ENCODE measurements around the gene EMILIN1.
"Not testable (repeated sequence)": the region's sequence is repeated elsewhere in the genome, so short reads cannot be mapped to it uniquely, and the experiment has no call there.

EMILIN1 gene

DNA sequence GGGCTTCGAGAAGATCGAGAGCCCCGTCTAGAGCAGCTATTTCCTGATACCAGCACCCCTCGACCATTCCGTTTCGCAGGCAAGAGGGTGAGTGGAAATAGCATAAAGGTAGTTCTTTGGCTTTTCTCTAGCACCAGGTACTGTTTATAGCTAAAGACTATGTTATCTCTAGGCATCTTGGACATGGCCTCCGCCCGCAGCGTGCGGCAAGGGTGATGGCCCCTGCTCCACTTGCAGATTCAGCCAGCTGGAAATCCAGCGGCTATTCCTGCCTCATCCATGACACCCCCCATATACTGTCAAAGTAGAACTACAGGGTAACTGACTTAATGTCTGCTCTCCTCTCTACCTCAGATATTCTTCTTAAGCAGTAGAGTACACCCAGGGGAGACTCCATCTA is 23.7 kb upstream of the EMILIN1 start:
- DNase-seq: no peak

DNA sequence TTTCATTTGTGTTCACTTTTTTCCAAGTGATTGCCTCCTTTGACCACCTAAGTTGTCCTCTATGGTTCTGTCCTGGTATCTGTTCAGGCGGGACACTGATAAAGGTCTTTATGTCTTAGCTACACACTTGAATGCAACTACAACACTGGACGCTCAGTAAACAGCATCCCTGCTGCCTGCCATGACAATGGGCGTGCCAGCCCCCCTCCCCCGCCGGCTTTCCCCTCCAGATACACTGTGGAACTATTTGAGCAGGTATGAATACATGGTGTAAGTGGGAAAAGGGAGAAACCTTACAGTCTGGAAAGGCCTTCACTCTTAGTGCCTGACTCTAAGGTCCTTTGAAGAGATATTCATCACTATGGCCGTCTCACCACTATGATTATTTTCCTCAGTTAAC is 21.2 kb upstream of the EMILIN1 start:
- no peak for DNase-seq

DNA sequence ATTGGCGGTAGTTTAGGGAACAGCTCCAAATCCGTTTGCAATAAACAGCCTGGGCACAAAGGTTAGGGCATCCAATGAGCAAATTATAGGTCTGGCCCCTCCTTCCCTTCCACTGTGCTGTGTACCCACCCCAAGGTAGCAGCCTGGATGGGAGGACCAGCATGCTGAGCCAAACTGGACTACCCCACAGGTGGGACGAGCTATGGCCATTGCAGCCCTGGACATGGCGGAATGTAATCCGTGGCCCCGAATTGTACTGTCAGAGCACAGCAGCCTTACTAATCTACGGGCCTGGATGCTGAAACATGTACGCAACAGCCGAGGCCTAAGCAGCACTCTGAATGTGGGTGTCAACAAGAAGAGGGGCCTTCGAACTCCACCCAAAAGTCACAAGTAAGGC is 20.2 kb upstream of the EMILIN1 start:
- DNase-seq: no peak

DNA sequence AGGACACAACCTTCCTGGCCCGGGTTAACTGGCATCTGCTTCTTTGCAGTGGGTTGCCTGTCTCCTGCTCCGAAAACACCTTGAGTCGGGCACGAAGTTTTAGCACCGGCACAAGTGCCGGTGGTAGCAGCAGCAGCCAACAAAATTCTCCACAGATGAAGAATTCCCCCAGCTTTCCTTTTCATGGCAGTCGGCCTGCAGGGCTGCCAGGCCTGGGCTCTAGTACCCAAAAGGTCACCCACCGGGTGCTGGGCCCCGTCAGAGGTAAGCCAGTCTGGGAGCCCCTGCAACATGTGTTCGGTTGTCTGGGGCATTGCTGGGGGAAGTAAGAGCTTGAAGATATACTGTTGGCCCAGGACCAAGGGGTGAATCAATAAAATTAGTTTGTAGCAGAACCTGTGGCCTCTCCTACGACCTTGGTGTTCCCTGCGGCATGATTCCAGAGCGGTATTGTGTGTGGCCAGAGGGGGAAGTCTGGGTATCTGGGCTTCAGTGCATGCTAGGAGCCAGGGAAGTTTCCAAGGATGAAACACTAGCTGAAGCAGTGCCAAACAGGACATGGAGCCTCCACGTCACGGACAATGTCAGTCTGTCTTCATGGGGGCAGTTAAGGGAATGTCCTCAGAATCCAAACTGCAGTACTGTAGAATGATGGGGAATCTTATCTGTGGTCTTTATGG is 19.1 kb upstream of the EMILIN1 start:
- DNase-seq: no peak

DNA sequence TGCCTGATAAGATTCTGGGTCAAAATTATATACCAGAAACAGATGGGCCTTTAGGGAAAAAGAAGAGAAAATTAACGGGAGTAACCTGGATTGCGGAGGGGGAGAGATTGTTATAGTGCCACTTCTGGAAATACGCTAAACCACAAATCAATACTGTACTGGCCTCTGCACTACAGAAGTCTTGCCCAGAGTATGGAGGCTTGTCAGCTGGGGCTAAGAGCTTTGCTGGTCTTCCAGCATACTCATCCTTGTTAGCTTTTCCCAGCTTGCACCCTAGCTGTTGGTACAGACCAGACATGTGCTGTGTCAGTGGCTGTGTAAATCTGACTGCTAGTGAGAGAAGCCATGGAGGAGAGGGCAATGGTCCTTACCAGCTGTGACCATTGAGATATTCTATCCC is 18.1 kb upstream of the EMILIN1 start:
- DNase-seq: no peak

DNA sequence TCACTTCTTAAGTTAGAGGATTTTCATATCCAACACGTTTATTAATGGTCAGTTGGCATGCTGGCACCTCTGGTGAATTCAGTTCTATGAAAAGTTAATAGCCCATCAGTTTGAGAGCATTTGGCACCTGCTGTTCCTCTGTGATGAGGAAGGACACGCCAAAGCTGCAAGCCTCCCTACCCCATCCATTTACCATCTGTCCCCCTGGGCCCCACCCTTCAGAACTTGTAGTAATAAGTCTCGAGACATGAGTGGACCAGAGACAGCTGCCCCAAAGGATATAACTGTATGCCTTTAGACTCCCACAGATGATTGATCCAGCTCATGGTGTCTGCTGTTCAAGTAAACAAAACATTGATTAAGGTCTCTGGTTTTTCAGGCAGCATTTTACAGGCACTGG is 13.3 kb upstream of the EMILIN1 start:
- DNase-seq: no peak

DNA sequence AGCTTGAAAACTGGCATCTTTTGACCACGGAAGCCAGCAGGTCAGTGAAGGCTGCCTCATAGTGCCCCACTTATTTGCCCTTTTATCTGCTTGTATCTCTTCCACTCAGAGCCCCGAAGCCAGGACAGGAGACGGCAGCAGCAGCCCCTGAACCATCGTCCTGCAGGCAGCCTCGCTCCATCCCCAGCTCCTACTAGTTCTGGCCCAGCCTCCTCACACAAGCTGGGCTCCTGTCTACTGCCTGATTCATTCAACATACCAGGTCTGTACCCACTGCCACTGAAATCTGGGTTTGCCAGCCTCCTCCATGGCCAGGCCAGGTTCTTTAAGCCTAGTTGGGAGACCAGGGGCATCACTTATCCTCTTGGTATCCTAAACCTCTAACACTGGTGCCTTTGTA is 11.0 kb upstream of the EMILIN1 start:
- DNase-seq: no peak

DNA sequence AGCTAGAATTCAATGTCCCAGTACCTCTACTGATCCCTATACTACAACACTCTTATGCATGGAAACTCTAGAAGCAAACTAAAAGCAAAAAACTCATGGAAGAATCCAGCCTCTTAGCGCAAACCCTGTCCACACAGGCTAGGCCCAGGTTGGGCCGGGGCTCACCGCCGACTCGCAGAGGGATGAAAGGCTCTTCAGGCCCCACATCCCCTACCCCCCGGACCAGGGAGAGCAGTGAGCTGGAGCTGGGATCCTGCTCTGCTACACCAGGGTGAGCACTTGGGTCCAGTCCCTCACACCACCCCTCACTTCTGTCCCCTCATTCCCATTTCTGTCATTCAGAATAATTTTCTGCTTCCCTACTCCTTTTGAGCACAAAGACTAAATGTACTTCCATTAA is 9.0 kb upstream of the EMILIN1 start:
- no peak for DNase-seq

DNA sequence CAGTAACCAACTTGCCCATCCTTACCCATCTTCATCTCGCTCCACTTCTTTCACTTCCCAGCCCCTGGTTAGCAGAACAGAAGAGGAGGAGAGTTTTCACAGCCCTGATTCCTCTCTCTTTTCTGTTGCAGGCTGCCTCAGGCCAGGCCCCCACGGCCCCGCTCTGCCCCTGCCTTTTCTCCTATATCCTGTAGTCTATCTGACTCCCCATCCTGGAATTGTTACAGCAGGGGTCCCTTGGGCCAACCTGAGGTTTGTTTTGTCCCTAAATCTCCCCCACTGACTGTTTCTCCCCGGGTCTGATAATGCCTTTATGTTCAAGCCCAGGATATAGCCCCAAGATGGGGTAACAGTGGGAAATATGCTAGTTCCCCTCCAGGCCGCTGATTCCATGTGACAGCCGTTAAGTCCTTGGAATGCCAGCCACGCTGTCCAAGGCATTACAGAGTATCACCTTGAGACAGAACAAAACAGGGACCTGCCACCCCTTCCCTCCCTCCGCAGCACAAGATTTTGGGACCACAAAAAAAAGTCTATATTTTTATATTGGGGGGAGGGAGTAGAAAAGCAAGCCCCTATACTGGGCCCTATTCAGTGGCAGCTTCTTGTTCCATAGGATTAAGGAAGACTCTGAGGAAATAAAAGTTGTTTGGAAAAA is 8.3 kb upstream of the EMILIN1 start:
- no peak for DNase-seq

DNA sequence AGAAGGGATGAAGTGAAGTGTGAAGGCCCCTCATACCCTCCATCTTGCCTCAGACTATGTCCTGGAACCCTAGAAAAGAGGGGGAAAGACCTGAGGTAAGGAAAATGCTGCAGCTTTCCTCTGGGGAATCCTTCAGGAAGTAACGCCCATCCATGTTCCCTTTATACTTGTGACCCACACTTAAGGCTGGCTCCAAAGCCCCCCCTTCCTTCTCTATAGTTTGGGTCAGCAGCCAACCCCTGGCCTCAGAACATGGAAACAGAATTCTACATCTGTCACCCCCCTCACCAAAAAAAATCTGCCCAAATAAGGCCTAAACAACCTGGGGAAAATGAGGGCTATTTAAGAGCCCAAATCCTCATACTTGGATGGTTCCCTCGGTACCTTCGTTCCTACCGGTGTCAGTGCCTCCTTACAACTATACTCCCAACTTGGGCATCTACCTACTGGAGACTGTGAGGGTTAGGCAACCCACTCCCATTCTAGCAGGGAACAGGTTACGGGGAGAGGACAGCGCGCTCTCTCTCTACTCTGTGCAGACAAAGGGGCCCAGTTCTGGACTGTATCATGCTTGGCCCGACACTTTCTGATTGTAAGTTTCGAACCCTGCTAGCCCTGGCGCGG is 7.7 kb upstream of the EMILIN1 start:
- no peak for DNase-seq

DNA sequence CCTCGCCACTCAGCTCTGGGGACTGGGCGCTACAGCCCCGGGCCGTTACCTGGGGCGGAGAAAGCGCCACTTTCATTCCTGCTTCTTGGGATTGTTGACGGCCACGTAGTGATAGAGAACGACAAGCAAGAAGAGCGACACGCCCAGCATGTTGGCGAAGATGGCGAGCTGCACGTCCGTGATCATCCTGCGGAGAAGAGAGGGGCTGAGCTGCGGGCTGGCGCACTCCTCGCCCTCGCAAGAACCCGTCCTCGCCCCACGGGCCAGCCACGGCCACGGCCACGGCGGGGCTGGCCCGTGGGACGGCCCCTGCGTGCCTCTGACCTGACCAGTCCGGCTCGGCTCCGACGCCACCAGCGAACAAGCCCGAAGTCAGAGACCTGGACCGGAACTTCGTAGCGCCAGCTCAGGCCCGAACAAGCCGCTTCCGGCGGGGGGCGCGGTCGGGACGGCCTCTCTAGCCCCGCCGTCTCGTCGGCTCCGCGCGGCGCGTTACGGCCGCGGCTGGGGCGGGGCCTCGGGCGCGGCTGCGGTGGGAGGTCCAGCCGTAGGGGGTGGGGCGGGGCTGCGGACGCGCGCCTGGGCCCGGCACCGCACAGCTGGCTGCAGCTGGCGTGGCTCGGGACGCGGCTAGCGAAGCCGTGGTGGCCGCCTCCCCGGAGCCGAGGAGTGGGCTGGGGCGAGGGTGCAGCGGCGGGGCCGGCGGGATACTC is 7.0 kb upstream of the EMILIN1 start, which contains the start of gene OST4:
Gene OST4 (minus strand): TSS at position 378 of the 713 bp plus-strand sequence.
- peak; percentile 92 for DNase-seq

DNA sequence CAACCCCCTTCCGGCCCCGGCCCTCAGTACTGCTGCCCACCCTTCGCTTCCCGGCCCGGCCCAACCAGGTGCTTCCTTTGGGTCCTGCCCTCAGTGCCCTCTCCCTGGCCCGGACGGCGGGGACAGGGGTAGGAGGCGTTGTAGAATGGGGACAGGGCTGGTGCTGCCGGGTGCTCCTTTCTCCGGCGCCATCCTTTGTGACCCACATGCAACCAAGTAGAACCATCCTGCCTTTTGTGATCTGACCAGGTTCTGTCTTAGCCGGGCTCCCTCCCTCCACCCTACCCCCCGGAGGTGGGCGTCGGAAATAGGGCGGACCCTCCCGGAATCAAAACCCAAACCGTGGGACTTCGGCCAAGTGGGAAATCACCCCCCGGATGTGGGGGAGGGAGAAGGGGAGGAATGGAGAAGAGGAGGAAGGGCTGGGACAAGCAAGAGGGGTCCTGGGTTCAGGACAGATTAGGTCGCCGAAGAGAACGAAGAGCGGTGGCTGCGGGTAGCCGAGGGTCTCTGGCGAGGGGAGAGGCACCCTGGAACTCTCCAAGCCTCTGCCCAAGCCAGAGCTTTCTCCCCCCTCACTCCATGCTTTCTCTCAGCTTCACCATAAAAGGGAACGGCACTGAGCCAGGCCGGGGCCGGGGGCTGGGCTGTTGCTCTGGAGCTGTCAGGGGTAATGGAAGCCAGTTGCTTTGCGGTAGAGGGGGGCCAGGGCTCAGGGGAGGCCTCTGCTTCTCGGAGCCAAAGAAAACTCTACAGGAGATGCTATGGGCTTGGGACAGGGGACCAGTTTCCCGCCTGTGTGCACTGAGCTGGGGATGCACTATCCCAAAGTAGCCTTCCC is 6.2 kb upstream of the EMILIN1 start:
- DNase-seq: peak; percentile 72

DNA sequence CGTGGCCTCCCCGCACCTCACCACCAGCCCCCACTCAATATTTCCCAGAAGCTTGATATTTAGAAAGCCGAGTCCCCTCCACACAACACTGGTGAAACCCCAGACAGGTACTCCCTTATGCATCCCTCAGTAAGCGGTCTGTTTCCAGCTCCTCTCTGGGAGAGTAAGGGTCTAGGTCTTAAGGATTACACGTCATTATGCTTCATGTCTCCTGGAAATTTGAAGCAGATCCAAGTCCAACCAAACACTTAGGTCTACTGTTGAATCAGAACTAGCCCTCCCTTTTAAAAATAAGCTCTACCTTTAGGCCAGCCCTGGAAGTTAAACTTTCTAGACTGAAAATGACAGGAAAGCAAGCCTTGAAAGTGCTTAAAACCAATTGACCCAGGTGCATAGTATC is 5.5 kb upstream of the EMILIN1 start:
- DNase-seq: no peak

DNA sequence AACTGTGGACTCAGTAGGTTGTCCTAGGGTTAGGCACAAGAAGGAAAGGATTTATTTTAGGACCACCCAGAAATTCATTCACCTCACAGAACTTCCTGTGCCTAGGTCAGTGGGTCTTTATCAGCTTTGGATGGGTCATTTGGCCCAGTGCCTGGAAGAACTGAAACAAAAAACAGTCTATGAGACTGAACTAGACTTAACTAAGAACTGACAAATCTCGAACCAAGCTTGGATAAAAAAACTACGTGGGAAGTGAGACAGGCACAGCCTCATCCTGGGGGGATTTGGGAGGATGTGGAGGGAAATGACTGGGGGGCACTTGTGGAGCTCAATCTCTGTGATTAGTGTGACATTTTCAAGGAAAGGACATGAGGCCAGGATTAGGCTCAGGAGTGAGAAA is 4.6 kb upstream of the EMILIN1 start:
- no peak for DNase-seq

DNA sequence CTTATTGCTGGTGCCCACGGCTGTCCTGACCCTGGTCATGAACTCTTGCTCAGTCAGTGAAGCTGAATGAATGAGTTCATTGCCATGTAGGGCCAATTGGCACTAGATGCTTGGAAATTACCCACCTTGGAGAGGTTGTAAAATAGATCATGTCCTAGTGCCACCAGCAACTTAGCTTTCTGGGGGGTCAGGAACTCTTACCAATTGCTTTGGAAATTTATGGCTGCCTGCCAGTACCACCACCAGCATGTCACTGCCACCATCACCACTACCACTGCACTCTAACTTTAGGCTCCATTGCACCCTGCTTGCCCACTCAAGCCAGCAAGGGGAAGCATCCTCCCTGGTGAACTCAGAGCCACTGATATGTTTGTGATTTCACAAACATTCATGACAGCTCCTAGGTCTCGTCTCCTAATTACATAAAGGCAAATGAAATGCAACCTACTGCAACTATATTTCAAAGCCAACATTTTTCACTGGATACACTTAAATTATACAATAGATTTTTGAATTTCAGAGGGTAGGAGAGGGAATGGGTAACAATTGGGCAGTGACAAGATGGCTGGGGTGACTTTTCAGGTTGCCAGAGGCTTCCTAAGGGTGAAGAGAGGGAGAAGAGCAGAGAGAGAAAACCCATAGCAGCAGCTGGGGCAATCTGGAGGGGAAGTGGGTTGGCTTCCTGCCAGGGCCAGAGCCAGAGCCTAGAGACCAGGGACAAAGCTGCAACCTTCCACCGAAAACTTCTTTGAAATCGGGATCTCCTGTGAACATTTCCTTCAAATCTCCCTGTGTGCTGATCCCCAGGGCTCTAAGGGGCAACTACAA is 3.5 kb upstream of the EMILIN1 start:
- DNase-seq: peak; percentile 57

DNA sequence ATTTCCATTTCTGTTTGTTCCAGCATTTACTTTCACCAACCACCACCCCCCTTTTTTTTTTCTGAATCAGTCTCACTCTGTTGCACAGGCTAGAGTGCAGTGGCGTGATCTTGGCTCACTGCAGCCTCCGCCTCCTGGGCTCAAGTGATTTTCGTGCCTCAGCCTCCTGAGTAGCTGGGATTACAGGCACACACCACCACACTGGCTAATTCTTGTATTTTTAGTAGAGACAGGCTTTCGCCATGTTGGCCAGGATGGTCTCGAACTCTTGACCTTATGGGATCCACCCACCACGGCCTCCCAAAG is 2.9 kb upstream of the EMILIN1 start:
- not testable (repeated sequence) for DNase-seq

DNA sequence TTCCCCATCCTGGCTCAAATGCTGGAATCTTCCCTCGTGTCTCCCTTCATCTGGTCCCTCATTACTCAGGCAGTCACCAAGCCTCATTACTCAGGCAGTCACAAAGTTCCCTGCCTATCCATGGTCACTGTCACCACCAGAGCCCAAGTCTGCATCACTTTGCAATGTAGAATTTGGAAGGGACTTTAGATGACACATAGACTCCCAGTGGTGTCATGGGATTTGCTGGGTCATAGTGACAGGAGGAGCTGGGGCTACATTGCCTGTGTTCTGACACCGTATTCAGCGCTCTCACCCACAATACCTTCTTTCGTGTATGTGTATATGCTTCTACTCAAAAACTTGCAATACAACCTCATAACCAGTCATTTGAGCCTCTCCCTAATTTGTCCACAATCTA is 2.1 kb upstream of the EMILIN1 start:
- no peak for DNase-seq

DNA sequence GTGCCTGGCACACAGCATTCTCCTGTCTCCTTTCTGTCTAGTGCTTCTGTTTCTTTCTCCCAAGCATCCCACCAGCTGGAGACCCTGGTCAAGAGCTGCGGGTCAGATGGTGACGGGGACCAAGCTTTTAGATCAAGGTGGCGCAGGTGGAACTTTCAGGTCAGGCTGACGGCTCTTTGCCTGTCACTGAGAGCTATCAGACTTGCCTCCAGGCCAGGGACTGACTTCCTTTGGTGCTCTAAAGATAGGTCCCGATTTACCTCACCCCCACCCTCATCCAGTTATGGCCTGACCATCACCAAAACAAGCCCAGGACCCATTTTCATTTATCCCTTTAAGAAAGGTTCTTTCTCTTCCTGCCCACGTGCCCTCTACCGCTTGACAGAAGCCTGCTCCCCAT is 1.2 kb upstream of the EMILIN1 start:
- DNase-seq: no peak

DNA sequence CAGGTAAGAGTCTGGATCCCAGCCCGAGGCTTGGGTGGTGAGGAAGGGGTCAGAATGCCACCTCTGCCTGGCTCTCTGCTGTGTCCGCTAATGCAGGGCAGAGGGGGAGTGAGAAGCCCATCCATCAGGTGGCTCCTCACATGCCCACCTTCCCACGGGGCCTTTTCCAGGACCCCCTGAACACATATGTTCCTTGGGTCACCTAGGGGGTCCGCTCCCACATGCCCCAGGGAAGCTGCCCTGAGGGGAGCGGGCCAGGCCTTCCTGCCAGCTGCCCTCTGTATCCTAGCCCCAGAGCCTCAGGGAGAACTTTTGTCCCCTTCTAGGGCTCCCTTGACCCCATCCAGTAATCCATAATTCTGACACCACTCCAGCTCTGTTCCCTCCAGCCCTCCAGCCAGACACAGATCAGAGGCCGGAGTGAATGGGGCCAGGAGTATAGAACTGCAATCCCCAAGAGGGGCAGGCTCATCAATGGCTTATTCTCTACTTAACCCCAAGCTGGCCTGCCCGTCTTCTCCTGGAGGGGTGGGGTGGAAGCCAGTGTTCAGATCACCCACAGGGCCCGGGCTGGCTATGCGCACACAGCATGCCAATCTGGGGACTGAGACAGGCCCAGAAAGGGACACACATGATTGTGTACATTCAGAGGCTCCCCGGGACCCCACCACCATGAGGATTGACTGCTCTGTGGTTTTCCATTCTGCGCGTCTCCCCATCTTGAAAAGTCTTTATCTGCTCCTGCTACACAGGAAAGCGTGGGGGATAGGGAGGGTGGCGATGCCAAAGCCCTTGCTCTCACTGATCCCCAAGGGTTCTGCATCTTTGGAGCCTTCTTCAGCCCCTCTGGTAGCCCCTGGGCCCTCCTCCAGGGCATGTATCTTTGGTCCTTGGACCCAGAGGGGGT is 1.1 kb downstream of the EMILIN1 start:
- no peak for DNase-seq

DNA sequence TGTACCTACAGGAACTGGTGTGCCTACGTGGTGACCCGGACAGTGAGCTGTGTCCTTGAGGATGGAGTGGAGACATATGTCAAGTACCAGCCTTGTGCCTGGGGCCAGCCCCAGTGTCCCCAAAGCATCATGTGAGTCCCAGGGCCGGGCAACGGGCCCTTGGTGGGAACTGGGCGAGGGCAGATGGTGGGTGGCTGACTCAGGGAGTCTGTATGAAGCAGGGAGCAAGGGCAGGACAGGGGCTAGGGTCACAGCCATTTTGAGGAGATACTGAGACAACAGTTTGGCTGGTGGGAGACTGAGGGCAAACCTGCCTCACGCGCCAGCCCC is 1.7 kb downstream of the EMILIN1 start:
- DNase-seq: no peak

DNA sequence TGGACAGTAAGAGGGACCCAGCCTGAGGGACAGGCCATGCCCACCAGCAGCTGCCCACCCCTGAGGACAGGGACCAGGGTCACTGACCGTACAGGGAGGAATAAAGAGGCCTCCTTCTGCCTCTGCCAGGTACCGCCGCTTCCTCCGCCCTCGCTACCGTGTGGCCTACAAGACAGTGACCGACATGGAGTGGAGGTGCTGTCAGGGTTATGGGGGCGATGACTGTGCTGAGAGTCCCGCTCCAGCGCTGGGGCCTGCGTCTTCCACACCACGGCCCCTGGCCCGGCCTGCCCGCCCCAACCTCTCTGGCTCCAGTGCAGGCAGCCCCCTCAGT is 2.2 kb downstream of the EMILIN1 start:
- no peak for DNase-seq

Data from stimulated activated CD8-positive, alpha-beta memory T cell treated with anti-CD3 and anti-CD28 coated beads, Interleukin-4, amount 100 ng/mL, for 48 hours (primary cell).